T-helper 1 cell treated with Interleukin-12 subunit alpha and Interleukin-12 subunit beta and Interleukin-4 antibody, amounts not matched to agents 30 μg/mL and 1 μg/mL, for 36 hours (primary cell): ENCODE data around the gene VAC14.

Source experiments
- H3K27ac Mint-ChIP-seq: one replicate; pipeline ENCODE4 v1.8.0; 2021; ENCODE audit warnings: mild to moderate bottlenecking, mixed read lengths
- H3K27me3 Mint-ChIP-seq: one replicate; pipeline ENCODE4 v1.8.0; 2021; ENCODE audit warnings: low read depth, mixed read lengths
- H3K36me3 Mint-ChIP-seq: one replicate; pipeline ENCODE4 v1.8.0; 2021; ENCODE audit warnings: low read depth, mixed read lengths
- H3K4me1 Mint-ChIP-seq: one replicate; pipeline ENCODE4 v1.8.0; 2021; ENCODE audit warnings: low read depth, mixed read lengths
- H3K4me3 Mint-ChIP-seq: one replicate; pipeline ENCODE4 v1.8.0; 2021; ENCODE audit warnings: mild to moderate bottlenecking, moderate library complexity, mixed read lengths
- H3K9me3 Mint-ChIP-seq: one replicate; pipeline ENCODE4 v1.8.0; 2021; ENCODE audit warnings: mixed read lengths

Gene VAC14

DNA sequence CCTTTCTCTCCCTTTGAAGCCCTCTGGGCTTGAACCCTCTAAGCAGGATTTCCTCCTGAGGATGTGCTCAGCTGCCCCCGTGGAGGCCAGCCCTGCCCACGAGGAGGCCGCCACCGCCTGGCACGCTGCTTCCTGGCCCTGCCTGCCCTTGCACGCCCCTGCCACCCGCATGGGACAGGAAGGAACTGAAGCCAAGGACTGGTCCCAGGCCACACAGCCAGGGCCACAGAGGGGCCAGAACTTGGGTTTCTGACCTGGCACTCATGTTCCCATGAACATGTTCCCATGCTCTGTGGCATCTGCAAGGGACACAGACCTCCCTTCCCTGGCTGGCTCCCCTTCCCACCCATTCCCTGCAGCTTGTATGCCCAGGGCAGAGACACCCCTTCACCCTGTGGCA is 91.0 kb downstream of the VAC14 start:
- no peaks in the 10 kb centered on the region for H3K27me3 Mint-ChIP-seq
- H3K27ac Mint-ChIP-seq = no peak overlapping the region
- H3K4me1 Mint-ChIP-seq = no peaks in the 10 kb centered on the region
- H3K36me3 Mint-ChIP-seq = no peaks in the 10 kb centered on the region
- no peak overlapping the region for H3K4me3 Mint-ChIP-seq
- no peaks in the 10 kb centered on the region for H3K9me3 Mint-ChIP-seq

DNA sequence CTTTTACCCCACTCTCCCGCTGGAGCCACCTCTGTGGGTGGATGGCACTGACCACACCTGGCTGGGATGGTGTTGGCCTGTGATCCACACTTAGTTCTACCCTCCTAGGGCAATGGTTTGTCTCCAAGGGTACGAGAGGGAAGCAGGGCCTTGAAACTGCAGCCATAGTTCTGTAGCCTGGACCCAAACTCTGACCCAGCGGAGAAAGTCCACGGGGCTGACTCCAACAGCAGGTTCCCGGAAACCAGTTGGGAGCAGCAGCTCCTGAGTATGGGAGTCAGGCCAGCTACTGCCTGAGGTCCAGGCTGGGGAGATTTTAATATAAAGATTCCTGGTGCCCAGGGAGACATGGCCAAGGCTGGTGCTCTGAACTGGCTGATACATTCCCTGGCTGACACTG is 91.5 kb downstream of the VAC14 start:
- Mint-ChIP-seq H3K9me3 (no peaks in the 10 kb centered on the region), H3K27ac (no peak overlapping the region), H3K36me3 (no peaks in the 10 kb centered on the region), H3K27me3 (no peaks in the 10 kb centered on the region), H3K4me3 (no peak overlapping the region), H3K4me1 (no peaks in the 10 kb centered on the region)

DNA sequence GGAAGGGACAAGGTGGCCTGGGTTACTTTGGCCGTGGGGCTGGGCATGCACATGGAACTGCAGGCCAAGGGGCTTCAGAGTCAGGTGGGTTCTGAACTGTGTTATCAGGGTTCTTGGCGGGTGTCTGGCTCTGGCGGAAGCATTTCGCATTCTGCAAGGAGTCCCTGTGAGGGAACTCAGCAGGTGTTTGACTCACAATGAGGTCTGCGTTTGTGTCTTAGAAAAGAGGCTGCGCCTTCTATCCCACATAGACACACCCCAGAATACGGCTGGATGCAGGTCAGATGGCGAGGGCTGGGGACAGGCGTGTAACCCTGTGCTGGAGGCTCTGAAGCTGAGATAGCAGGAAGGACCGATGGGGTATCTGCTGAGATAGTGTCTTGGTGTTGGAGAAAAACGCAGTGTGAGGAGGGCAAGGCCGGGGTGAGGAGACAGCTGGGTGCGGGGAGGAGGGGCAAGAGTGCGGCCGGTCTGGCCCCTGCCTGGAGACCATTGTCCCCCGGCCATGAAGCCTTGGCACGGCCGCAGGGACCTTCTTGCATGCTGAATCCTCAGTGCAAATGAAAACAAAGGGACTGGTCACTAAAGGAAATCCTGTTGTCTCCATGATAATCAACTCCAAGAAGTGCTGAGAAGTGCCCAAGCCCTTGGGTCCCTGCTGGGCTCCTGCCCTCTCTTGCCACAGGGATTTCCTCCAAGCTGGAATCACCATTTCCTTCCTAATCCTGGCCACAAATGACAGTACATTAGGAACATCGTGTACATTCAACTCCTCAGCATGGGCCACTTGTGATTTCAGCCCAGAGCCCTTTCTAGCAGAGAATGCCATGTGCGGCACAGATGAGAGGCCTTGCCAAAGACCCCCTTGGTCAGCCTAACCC is 92.4 kb downstream of the VAC14 start:
- Mint-ChIP-seq H3K27me3 (no peaks in the 10 kb centered on the region), H3K4me3 (no peak overlapping the region), H3K36me3 (no peaks in the 10 kb centered on the region), H3K27ac (no peak overlapping the region), H3K9me3 (no peaks in the 10 kb centered on the region), H3K4me1 (no peaks in the 10 kb centered on the region)

DNA sequence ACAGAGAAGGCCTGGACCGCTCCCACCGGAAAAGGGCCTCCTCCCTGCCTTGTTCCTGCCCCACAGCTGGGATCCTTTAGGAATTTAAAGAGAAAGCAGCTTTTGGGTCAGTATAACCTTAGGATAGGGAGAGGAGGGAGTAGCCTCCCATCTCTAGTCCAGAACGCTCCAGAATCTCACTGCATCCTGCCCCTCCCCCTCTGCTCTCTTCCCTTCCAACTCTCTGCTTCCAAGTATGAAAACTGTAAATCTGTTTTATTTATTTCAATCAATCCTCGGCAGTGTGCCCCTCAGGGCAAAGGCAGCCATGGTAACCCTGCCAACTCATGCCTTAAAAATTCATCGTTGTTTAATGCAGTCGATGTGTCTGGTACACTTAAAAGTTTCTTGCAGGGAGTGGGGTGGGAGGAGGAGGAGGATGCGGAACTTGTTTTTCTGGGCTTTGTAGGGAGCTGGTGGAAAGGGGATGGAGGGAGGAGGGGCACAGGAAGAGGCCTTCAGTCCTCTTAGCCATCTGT is 94.0 kb downstream of the VAC14 start:
- H3K4me1 Mint-ChIP-seq = no peaks in the 10 kb centered on the region
- H3K27me3 Mint-ChIP-seq = no peaks in the 10 kb centered on the region
- H3K36me3 Mint-ChIP-seq = no peaks in the 10 kb centered on the region
- H3K9me3 Mint-ChIP-seq = no peaks in the 10 kb centered on the region
- no peak overlapping the region for H3K4me3 Mint-ChIP-seq
- no peak overlapping the region for H3K27ac Mint-ChIP-seq

DNA sequence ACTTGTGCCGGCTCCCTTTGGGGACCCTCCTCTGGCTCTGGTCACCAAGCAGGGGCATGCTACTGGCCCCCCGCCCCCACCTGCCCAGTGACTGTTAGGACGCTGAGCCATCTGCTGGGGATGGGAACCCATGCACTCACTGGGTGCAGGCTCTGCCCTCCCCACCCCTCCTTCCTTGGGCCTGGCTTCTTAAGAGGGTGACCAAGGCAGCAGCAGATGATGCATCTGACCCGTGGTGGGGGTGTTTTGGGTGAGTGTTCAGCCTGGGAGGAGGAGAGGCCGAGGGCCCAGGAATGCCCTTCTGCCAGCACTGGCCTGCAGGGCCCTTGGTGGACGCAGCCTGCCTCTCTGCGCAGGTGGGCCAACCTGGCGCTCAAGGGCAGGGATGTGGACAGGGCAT is 95.9 kb downstream of the VAC14 start:
- no peaks in the 10 kb centered on the region for H3K27me3 Mint-ChIP-seq
- H3K36me3 Mint-ChIP-seq = no peaks in the 10 kb centered on the region
- no peaks in the 10 kb centered on the region for H3K9me3 Mint-ChIP-seq
- no peaks in the 10 kb centered on the region for H3K4me1 Mint-ChIP-seq
- no peak overlapping the region for H3K27ac Mint-ChIP-seq
- no peak overlapping the region for H3K4me3 Mint-ChIP-seq

DNA sequence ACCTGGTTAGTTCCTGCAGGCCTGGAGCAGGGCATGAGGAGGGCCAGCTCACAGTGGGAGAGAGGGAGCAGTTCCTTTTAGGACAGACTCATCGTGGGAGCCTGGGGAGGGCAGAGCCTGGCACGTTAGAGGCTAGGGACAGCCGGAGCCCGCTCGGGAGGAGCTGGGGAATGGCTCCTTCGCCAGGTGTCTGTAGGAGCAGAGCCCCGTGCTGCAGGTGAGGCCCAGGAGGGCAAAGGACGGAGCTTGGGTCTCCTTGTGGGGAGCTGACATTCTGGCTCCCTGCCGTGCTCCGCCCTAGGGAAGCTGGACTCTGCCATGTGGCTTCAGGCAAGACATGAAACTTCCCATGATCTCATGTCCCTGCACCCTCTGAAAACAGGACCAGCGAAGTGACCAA is 96.4 kb downstream of the VAC14 start:
- H3K9me3 Mint-ChIP-seq = no peaks in the 10 kb centered on the region
- H3K27me3 Mint-ChIP-seq = no peaks in the 10 kb centered on the region
- no peaks in the 10 kb centered on the region for H3K36me3 Mint-ChIP-seq
- H3K4me1 Mint-ChIP-seq = no peaks in the 10 kb centered on the region
- no peak overlapping the region for H3K4me3 Mint-ChIP-seq
- H3K27ac Mint-ChIP-seq = no peak overlapping the region

DNA sequence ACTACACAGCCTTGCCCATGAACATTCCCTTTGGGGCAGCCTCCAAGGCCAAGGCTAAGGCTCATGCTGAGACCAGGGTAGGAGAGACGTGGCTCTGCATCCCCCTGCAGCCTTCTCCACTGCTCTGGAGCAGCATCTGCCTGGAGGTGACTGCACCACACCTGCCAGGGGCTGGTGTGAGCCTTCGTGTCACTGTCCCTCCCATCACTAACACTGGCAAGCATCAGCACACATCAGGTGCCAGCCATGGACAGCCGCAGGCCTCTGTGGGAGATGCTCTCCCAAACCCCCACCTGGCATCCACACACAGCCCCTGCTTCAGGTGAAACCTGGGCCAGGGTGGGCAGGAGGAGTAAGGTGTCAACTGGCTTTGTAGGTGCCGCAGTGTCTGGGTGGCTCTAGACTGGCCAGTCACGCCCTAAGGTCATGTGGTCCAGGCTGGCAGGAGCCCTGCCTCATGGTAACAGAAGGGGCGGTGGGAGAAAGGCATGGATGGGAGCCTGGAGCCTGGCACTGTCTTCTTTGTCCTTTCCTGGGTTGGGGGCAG is 97.0 kb downstream of the VAC14 start:
- no peaks in the 10 kb centered on the region for H3K27me3 Mint-ChIP-seq
- H3K4me3 Mint-ChIP-seq = no peak overlapping the region
- H3K36me3 Mint-ChIP-seq = peaks cover 5% of the 10 kb centered on the region
- no peak overlapping the region for H3K27ac Mint-ChIP-seq
- no peaks in the 10 kb centered on the region for H3K4me1 Mint-ChIP-seq
- no peaks in the 10 kb centered on the region for H3K9me3 Mint-ChIP-seq

DNA sequence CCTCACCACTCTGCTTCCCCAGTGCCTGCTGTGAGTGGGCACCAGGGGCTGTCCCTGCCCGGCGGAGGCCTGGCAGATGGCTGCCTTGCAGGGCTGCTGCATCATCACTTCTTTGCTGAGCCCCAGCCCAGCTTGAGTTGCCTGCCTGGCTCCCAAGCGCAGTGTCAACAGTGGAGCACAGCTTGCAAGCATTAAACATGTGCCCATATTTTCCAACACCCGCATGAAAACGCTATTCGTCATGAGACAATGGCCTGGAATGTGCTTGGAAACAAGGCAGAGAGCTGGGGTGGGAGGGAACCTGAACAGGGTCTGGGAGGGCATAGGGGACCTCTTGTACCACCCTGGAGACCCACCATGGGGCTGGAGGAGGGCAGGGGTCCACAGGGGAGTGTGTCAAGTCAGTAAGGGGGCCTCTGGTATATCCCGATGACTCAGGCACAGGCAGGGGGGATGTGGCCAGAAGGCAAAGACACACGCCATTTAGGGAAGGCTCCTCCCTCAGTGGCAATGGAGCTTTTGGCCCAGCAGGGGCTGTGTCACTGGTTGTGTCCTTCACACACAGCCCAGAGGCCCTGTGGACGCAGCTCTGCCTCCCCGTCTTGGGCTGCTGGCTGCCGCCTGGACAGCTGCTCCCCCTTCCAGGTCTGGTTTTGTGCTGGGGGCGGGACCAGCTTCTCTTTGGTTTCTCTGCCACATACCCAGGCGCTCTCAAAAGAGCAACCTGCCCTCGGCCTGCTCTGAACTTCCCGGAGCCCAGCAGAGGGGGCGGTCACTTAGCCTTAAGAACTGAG is 97.7 kb downstream of the VAC14 start:
- H3K27me3 Mint-ChIP-seq = no peaks in the 10 kb centered on the region
- H3K36me3 Mint-ChIP-seq = peaks cover 5% of the 10 kb centered on the region
- H3K4me3 Mint-ChIP-seq = no peak overlapping the region
- no peaks in the 10 kb centered on the region for H3K9me3 Mint-ChIP-seq
- no peaks in the 10 kb centered on the region for H3K4me1 Mint-ChIP-seq
- H3K27ac Mint-ChIP-seq = no peak overlapping the region

DNA sequence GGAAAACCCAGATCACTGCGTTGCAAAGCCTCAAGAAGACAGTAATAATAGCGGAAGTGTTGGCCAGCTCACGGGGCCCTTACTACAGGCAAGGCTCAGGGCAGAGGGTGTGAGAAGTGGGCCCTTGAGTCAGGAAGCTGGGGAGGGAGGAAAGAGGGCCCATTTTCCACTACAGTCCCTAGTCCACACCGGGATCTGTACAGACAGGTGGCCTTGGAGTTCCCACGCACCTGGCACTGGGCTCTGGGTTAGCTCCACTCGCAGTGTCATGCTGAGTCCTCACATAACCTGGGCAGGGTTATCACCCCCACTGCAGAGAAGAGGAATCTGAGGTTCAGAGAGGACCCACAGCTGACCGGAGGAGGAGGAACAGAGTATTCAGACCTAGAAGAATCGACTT is 98.3 kb downstream of the VAC14 start:
- H3K4me3 Mint-ChIP-seq = no peak overlapping the region
- no peaks in the 10 kb centered on the region for H3K9me3 Mint-ChIP-seq
- H3K27me3 Mint-ChIP-seq = no peaks in the 10 kb centered on the region
- no peaks in the 10 kb centered on the region for H3K4me1 Mint-ChIP-seq
- peaks cover 5% of the 10 kb centered on the region for H3K36me3 Mint-ChIP-seq
- no peak overlapping the region for H3K27ac Mint-ChIP-seq

DNA sequence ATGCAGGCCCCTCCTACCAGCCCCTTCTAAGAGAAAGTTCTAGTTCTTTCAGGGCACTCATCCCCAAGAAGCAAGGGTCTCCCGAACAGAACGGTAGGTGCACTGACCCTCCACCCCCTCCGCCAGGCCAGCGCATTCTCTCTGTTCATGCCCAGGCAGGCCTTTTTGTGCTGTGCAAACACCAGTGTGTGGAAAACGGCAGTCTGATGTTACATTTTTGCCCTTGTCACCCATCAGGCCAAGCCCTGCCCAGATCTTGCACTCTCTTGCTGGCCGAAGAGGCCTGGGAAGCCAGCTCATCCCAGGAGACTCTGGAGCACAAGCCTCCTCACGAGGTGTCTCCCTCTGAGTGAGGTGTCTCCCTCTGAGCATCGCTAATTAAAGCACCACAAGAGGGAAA is 99.0 kb downstream of the VAC14 start:
- Mint-ChIP-seq H3K4me3 (no peak overlapping the region), H3K4me1 (peaks cover 1% of the 10 kb centered on the region), H3K27ac (no peak overlapping the region), H3K27me3 (no peaks in the 10 kb centered on the region), H3K9me3 (no peaks in the 10 kb centered on the region), H3K36me3 (peaks cover 5% of the 10 kb centered on the region)

DNA sequence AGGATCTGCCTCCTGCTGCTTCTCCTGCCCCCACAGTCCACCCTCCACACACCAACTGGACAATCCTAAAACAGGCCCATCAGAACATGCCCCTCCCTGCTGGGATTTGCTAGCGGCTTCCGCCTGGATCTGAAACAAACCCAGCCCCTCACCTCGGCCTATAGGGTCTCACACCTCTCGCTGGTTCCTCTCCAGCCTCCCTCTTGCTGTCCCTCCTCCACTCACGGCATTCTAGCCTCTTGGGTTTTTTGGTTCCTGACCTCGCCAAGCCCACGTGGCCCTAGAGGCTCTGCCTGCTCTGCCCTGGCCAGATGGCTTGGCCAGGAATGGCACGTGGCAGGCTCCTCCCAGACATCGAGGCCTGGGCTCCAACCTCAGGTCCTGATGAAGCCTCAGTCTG is 99.4 kb downstream of the VAC14 start:
- no peak overlapping the region for H3K27ac Mint-ChIP-seq
- H3K4me1 Mint-ChIP-seq = peaks cover 4% of the 10 kb centered on the region
- H3K4me3 Mint-ChIP-seq = no peak overlapping the region
- H3K27me3 Mint-ChIP-seq = no peaks in the 10 kb centered on the region
- H3K9me3 Mint-ChIP-seq = no peaks in the 10 kb centered on the region
- H3K36me3 Mint-ChIP-seq = peaks cover 5% of the 10 kb centered on the region

DNA sequence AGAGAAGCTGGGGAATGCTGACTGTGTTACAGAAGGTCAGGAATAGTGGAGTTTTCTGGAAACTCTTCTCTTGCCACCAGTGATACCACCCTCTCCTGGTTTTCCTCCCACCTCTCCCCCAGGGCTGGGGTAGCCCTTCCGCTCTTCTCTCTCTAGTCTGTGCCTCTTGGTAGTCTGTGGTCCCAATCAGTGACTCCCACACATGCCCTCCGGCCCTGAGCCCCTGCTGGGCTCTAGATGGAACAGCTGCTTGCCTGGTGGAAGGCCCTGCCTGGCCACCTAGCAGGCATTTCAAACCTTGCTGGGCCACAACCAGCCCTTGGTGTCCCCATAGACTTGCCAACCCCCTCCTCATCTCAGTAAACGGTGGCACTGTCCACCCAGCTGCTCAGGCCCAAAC is 99.9 kb downstream of the VAC14 start:
- Mint-ChIP-seq H3K27me3 (no peaks in the 10 kb centered on the region), H3K9me3 (no peaks in the 10 kb centered on the region), H3K4me1 (peaks cover 5% of the 10 kb centered on the region), H3K4me3 (no peak overlapping the region), H3K36me3 (peaks cover 5% of the 10 kb centered on the region), H3K27ac (no peak overlapping the region)

DNA sequence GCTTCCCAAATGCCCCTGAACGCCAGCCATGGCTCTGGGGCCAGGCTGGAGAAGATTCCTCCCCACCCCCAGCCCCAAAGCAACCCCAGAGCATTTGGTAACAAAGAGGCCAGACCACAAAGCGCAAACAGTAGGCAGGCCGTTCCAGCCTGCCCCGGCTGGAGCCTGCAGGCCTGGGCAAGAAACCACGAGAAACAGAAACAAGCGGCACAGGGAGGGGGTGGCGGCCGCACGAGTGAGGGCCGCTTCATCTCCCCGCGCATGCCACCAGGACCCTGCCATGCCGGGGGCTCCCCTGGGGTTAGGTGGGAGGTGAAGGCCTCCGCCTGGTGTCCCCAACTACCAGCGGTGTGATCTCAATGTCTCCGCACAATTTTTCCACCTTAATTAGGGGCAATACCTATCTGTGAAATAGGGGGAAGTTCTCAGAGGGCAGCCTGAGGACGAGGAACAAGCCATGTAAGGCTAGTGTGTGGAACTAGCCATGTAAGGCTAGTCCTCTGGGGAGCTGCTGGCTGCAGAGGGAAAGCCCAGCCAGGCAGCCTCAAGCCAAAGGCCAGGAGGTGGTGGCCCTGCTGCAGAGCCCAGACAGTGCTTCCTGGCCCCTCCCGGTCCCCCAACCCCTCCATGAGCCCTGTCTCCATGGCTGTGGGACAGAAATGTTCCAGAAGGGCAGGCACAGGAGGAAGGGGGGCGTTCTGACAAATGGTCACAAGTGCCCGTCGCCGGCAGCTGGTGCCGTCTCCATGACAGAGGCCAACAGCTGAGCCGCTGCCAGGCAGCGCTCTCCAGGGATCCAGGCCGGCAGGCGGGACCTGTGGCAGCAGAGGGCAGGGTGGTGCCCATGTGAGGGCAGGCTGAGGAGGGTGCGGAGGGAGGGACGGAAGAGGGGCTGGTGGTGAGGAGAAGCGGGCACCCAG is 100.6 kb downstream of the VAC14 start:
- H3K9me3 Mint-ChIP-seq = no peaks in the 10 kb centered on the region
- no peak overlapping the region for H3K27ac Mint-ChIP-seq
- H3K36me3 Mint-ChIP-seq = peaks cover 8% of the 10 kb centered on the region
- no peak overlapping the region for H3K4me3 Mint-ChIP-seq
- peaks cover 12% of the 10 kb centered on the region for H3K4me1 Mint-ChIP-seq
- no peaks in the 10 kb centered on the region for H3K27me3 Mint-ChIP-seq

DNA sequence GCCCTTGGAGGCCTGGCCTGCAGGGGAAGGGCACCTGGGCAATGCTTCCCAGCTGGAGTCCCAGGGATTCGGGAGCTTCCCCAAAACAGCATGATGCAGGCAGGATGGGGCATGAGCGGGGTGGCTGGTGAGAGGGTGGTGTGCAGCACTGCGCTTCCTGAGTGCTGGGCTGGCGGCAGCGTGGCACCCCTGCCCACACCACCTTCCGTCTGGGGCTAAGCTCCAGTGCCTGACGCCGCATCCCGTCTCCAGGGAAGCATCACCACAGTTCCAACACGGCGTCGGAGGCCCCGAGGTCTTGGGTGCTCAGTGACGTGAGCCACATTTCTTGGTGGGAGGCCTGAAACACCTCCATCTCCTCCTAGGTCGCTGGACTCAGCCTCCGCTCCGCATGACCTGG is 101.3 kb downstream of the VAC14 start:
- Mint-ChIP-seq H3K27me3 (no peaks in the 10 kb centered on the region), H3K4me3 (no peak overlapping the region), H3K36me3 (peaks cover 11% of the 10 kb centered on the region), H3K9me3 (no peaks in the 10 kb centered on the region), H3K27ac (no peak overlapping the region), H3K4me1 (peaks cover 14% of the 10 kb centered on the region)
